Globus pallidus (tissue), 1 donor: Measurements from ENCODE around the gene CCDC167.

Source experiments
- DNase-seq: peaks from one replicate; pipeline ENCODE4 v3.0.0-alpha.2; 2015; ENCODE audit warnings: low spot score

CCDC167 gene

GRCh38 chr6:37488476-37488875, 11.2 kb downstream of the CCDC167 start:
- DNase-seq = no peak

- no peak for DNase-seq
Observed at GRCh38 chr6:37487591-37488380, 11.9 kb downstream of the CCDC167 start.

- no peak for DNase-seq
Observed at GRCh38 chr6:37486121-37486839, 13.4 kb downstream of the CCDC167 start.

- DNase-seq = no peak
Observed at GRCh38 chr6:37485291-37485702, 14.4 kb downstream of the CCDC167 start.

GRCh38 chr6:37484786-37485170, 14.9 kb downstream of the CCDC167 start:
- DNase-seq = no peak

GRCh38 chr6:37483917-37484785, 15.5 kb downstream of the CCDC167 start:
- DNase-seq = no peak

GRCh38 chr6:37483252-37483901, 16.3 kb downstream of the CCDC167 start:
- DNase-seq = no peak

GRCh38 chr6:37482606-37483251, 17.0 kb downstream of the CCDC167 start:
- no peak for DNase-seq

- DNase-seq = no peak
Observed at GRCh38 chr6:37481711-37482605, 17.7 kb downstream of the CCDC167 start.

- DNase-seq = no peak
Observed at GRCh38 chr6:37480951-37481534, 18.6 kb downstream of the CCDC167 start.

- DNase-seq = no peak
Observed at GRCh38 chr6:37480118-37480736, 19.5 kb downstream of the CCDC167 start.

- no peak for DNase-seq
Observed at GRCh38 chr6:37479266-37479854, 20.3 kb downstream of the CCDC167 start.

GRCh38 chr6:37478827-37479226, 20.9 kb downstream of the CCDC167 start:
- DNase-seq = no peak

GRCh38 chr6:37477656-37478435, 21.8 kb downstream of the CCDC167 start:
- no peak for DNase-seq

GRCh38 chr6:37477191-37477590, 22.5 kb downstream of the CCDC167 start:
- DNase-seq = no peak

GRCh38 chr6:37474316-37474715, 25.4 kb downstream of the CCDC167 start:
- DNase-seq = no peak

GRCh38 chr6:37473364-37474095, 26.2 kb downstream of the CCDC167 start:
- DNase-seq = no peak

- no peak for DNase-seq
Observed at GRCh38 chr6:37467718-37468117, 32.0 kb downstream of the CCDC167 start.
